Measurements from ENCODE around the gene DLG5. TPM values are rescaled to one million over a fixed set of nuclear protein-coding genes. Genes with fewer than 3 reads are reported as not detected.
A peak's percentile ranks its signal among the peaks of the same experiment; 100 is the strongest.

Gene DLG5
- total RNA-seq, 1 experiment from 2014 or later: 127 TPM

DNA sequence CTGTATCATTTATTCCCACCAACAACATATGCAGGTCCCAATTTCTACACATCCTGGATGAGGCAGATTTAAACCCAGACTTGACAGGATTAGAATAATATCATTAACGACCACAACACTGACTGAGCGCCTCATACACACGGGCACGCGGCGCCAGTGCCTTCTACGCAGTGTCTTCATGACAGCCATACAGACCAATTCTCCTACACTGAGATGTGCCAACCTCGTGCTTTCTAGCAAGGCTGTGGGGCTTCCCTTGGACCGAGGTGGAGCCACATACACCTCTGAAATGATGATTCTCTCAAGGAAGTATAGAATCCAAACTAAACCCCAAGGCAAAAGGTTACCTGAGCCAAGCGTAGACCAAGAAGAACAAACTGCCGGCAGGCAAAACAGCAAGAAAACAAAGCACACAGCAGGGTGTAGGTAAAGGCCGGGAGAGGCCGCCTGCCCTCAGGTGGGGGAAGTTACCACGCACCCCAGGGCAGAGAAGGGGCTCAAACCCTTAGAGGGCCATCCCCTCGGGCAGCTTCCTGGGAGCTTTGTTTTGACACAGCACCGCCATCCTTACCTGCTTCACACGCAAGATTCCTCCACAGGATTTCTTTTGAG, 75.8 kb downstream of the DLG5 start:
- CTCF ChIA-PET: interaction anchor here (1.0 to 1.2 kb wide), 3 partner anchors 13 to 44 kb away, joined by 3 to 6 read pairs (median 4); no protein-coding TSS in a partner anchor
- H3K9me3 Mint-ChIP-seq (ENCODE audit: unreplicated experiment): no peaks in the 10 kb centered on the region
- no peak for DNase-seq (ENCODE audit: unreplicated experiment)
- H3K27ac Mint-ChIP-seq (ENCODE audit: low read depth, unreplicated experiment): peak overlapping the region; percentile 78
- BruUV-seq (replicated peaks): no TSS peak
- peaks cover 47% of the 10 kb centered on the region for H3K4me1 Mint-ChIP-seq (ENCODE audit: insufficient read depth, unreplicated experiment)
- H3K27me3 Mint-ChIP-seq (ENCODE audit: insufficient read depth, unreplicated experiment): no peaks in the 10 kb centered on the region
- POLR2A ChIA-PET: interaction anchor here (1.2 to 33.0 kb wide), 3 partner anchors 12 to 43 kb away, joined by 5 to 903 read pairs (median 385); no protein-coding TSS in a partner anchor
- TF ChIP-seq CTCF (IDR thresholded peaks at IDR 0.05; ENCODE audit: unreplicated experiment): no peak
- intact Hi-C loops (cut with micrococcal nuclease): no loop called here
- H3K36me3 Mint-ChIP-seq (ENCODE audit: insufficient read depth, unreplicated experiment): peaks cover 100% of the 10 kb centered on the region
- H3K4me3 Mint-ChIP-seq (ENCODE audit: unreplicated experiment): no peak overlapping the region

DNA sequence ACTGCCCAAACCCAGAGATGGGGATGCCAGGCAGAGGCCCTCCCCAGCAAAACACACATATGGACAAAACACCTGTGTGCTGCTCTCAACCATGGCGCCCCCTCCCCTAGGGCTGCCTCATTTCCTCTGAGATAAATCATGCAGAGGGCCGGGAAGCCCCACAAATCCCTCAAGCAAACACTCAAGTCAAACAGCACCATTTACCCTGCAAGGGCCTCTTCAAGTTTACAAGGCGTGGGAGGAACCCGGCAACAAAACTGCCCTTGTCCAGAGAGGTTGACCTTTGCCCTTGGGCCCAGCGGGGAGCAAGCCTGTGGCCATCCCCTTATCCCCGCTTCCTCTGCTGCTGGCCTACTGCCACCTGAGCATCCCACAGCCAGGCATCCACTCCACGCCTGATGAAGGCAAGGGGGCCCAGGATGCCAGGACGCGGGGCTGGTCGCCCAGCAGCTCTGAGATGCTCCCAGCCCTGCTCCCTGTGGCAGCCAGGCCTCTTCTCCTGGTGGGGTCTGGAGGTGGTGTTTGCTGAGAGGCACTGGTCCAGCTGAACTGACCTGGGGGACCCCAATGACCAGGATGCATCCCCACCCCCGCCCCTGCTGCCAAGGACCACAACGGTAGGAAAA, 77.4 kb downstream of the DLG5 start:
- no peaks in the 10 kb centered on the region for H3K27me3 Mint-ChIP-seq (ENCODE audit: insufficient read depth, unreplicated experiment)
- POLR2A ChIA-PET: interaction anchor here (0.6 to 0.9 kb wide), 2 partner anchors 29 to 43 kb away, joined by 3 read pairs; no protein-coding TSS in a partner anchor
- no peak for DNase-seq (ENCODE audit: unreplicated experiment)
- peaks cover 56% of the 10 kb centered on the region for H3K4me1 Mint-ChIP-seq (ENCODE audit: insufficient read depth, unreplicated experiment)
- no peak overlapping the region for H3K4me3 Mint-ChIP-seq (ENCODE audit: unreplicated experiment)
- peak overlapping the region; percentile 78 for H3K27ac Mint-ChIP-seq (ENCODE audit: low read depth, unreplicated experiment)
- TF ChIP-seq CTCF (IDR thresholded peaks at IDR 0.05; ENCODE audit: unreplicated experiment): no peak
- H3K9me3 Mint-ChIP-seq (ENCODE audit: unreplicated experiment): no peaks in the 10 kb centered on the region
- no TSS peak for BruUV-seq (replicated peaks)
- H3K36me3 Mint-ChIP-seq (ENCODE audit: insufficient read depth, unreplicated experiment): peaks cover 99% of the 10 kb centered on the region
- intact Hi-C loops (cut with micrococcal nuclease): loop anchor here (10.0 kb wide), 1 partner anchor 134 kb away; no protein-coding TSS in a partner anchor
- CTCF ChIA-PET: interaction anchor here (0.7 kb wide), 1 partner anchor 13 kb away, joined by 3 read pairs; no protein-coding TSS in a partner anchor

- peaks cover 99% of the 10 kb centered on the region for H3K36me3 Mint-ChIP-seq (ENCODE audit: insufficient read depth, unreplicated experiment)
- ChIA-PET POLR2A (interaction anchor here (0.6 to 3.2 kb wide), 13 partner anchors 10 to 127 kb away, joined by 3 to 33 read pairs (median 5); partner anchors contain the start of gene DLG5), CTCF (interaction anchor here (0.6 to 1.9 kb wide), 32 partner anchors 8 to 183 kb away, joined by 3 to 16 read pairs (median 4); partner anchors contain the start of gene DLG5)
- peaks cover 53% of the 10 kb centered on the region for H3K4me1 Mint-ChIP-seq (ENCODE audit: insufficient read depth, unreplicated experiment)
- peak; percentile 94 for TF ChIP-seq CTCF (IDR thresholded peaks at IDR 0.05; ENCODE audit: unreplicated experiment)
- BruUV-seq (replicated peaks): no TSS peak
- peak overlapping the region; percentile 56 for H3K4me3 Mint-ChIP-seq (ENCODE audit: unreplicated experiment)
- H3K27me3 Mint-ChIP-seq (ENCODE audit: insufficient read depth, unreplicated experiment): no peaks in the 10 kb centered on the region
- peak overlapping the region; percentile 78 for H3K27ac Mint-ChIP-seq (ENCODE audit: low read depth, unreplicated experiment)
- peak; percentile 79 for DNase-seq (ENCODE audit: unreplicated experiment)
- no peaks in the 10 kb centered on the region for H3K9me3 Mint-ChIP-seq (ENCODE audit: unreplicated experiment)
- intact Hi-C loops (cut with micrococcal nuclease): loop anchor here (1.0 to 10.0 kb wide), 6 partner anchors 26 to 182 kb away; partner anchors contain the start of genes DLG5 and POLR3A
Measured at GRCh38 chr10:77846718-77847311, 79.7 kb downstream of the DLG5 start.

DNA sequence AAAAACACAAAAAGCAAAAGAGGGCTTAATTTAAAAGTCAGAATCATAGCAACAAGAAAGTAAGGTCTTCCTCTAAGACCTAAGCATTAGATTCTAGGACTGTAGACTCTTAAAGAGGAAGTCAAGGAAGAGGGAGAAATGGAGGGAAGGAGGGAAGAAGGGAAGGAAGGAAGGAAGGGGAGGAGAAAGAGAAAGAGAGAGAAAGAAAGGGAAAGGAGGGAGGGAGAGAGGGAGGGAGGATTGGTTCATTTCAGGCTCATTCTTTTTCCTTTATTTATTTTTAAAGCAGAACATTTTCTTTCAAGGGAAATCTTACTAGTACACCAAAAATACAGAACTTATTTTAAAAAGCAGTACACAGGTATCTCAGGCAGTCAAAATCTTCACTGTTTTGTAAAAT, 81.1 kb downstream of the DLG5 start:
- H3K27ac Mint-ChIP-seq (ENCODE audit: low read depth, unreplicated experiment): peak overlapping the region; percentile 78
- H3K36me3 Mint-ChIP-seq (ENCODE audit: insufficient read depth, unreplicated experiment): peaks cover 99% of the 10 kb centered on the region
- CTCF ChIA-PET: interaction anchor here (0.6 to 1.7 kb wide), 10 partner anchors 13 to 662 kb away, joined by 3 to 10 read pairs (median 4); partner anchors contain the start of gene DLG5
- no peak for DNase-seq (ENCODE audit: unreplicated experiment)
- no peaks in the 10 kb centered on the region for H3K9me3 Mint-ChIP-seq (ENCODE audit: unreplicated experiment)
- POLR2A ChIA-PET: interaction anchor here (0.6 to 3.2 kb wide), 17 partner anchors 9 to 184 kb away, joined by 3 to 25 read pairs (median 4); partner anchors contain the start of genes DLG5 and POLR3A
- no peaks in the 10 kb centered on the region for H3K27me3 Mint-ChIP-seq (ENCODE audit: insufficient read depth, unreplicated experiment)
- BruUV-seq (replicated peaks): no TSS peak
- intact Hi-C loops (cut with micrococcal nuclease): loop anchor here (10.0 kb wide), 1 partner anchor 131 kb away; no protein-coding TSS in a partner anchor
- peaks cover 42% of the 10 kb centered on the region for H3K4me1 Mint-ChIP-seq (ENCODE audit: insufficient read depth, unreplicated experiment)
- peak overlapping the region; percentile 58 for H3K4me3 Mint-ChIP-seq (ENCODE audit: unreplicated experiment)
- TF ChIP-seq CTCF (IDR thresholded peaks at IDR 0.05; ENCODE audit: unreplicated experiment): no peak

All from MCF 10A (cell line).